Measurements from ENCODE around the gene ZMIZ1.
A peak's percentile ranks its signal among the peaks of the same experiment; 100 is the strongest.

The ZMIZ1 gene

GRCh38 chr10:79096514-79096913, 27.7 kb downstream of the ZMIZ1 start:
- Histone ChIP-seq H3K4me1 (peaks cover 100% of the 10 kb centered on the region), H3K27me3 (no peaks in the 10 kb centered on the region), H3K27ac (peak overlapping the region; percentile 44), H3K9ac (peak overlapping the region; percentile 39; the same call in 1 of the 2 replicates), H3K36me3 (no peaks in the 10 kb centered on the region), H3K9me3 (no peaks in the 10 kb centered on the region), H3K4me2 (peak overlapping the region; percentile 99), H4K20me1 (peaks cover 100% of the 10 kb centered on the region), H3K4me3 (no peak overlapping the region)
- no peak for TF ChIP-seq Cebpa-rat (IDR thresholded peaks at IDR 0.05)

GRCh38 chr10:79097021-79097872, 28.5 kb downstream of the ZMIZ1 start:
- H3K27me3 ChIP-seq, result no peaks in the 10 kb centered on the region
- H4K20me1 ChIP-seq, result peaks cover 100% of the 10 kb centered on the region
- peak overlapping the region; percentile 44 for H3K27ac ChIP-seq
- H3K4me2 ChIP-seq, result peak overlapping the region; percentile 99
- H3K36me3 ChIP-seq, result no peaks in the 10 kb centered on the region
- no peak overlapping the region for H3K4me3 ChIP-seq
- no peak for TF ChIP-seq Cebpa-rat (IDR thresholded peaks at IDR 0.05)
- peak overlapping the region; percentile 39 for H3K9ac ChIP-seq
- peaks cover 100% of the 10 kb centered on the region for H3K4me1 ChIP-seq
- no peaks in the 10 kb centered on the region for H3K9me3 ChIP-seq

DNA sequence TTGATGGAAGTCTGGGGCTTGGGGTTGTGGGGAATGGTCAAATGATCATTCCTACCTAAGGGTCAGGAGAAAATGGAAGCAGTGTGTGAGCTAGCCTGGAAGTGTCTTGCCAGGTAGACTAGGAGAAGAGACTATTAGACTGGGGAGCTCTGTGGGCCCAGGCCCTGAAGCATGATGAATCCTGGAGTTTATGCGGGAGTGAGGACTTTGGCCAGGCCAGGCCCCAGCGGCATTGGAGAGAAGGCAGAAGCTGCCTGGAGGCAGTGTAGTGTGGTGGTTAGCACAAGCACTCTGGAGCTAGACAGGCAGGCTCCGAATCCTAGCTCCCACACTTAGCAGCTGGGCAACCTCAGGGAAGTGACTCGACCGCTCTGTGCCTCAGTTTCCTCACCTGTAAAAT, 29.3 kb downstream of the ZMIZ1 start:
- Histone ChIP-seq H3K4me3 (no peak overlapping the region), H3K9ac (peak overlapping the region; percentile 8; the same call in 1 of the 2 replicates), H3K36me3 (no peaks in the 10 kb centered on the region), H4K20me1 (peaks cover 100% of the 10 kb centered on the region), H3K27ac (no peak overlapping the region), H3K9me3 (no peaks in the 10 kb centered on the region), H3K4me1 (peaks cover 100% of the 10 kb centered on the region), H3K27me3 (no peaks in the 10 kb centered on the region), H3K4me2 (peak overlapping the region; percentile 99)
- TF ChIP-seq Cebpa-rat (IDR thresholded peaks at IDR 0.05), result no peak

GRCh38 chr10:79098596-79099015, 29.8 kb downstream of the ZMIZ1 start:
- Histone ChIP-seq H3K4me2 (peak overlapping the region; percentile 99), H3K27ac (peak overlapping the region; percentile 87; the same call in 1 of the 2 replicates), H4K20me1 (peaks cover 100% of the 10 kb centered on the region), H3K9me3 (no peaks in the 10 kb centered on the region), H3K4me1 (peaks cover 100% of the 10 kb centered on the region), H3K27me3 (no peaks in the 10 kb centered on the region), H3K36me3 (no peaks in the 10 kb centered on the region), H3K4me3 (no peak overlapping the region), H3K9ac (no peak overlapping the region)
- TF ChIP-seq Cebpa-rat (IDR thresholded peaks at IDR 0.05), result no peak

DNA sequence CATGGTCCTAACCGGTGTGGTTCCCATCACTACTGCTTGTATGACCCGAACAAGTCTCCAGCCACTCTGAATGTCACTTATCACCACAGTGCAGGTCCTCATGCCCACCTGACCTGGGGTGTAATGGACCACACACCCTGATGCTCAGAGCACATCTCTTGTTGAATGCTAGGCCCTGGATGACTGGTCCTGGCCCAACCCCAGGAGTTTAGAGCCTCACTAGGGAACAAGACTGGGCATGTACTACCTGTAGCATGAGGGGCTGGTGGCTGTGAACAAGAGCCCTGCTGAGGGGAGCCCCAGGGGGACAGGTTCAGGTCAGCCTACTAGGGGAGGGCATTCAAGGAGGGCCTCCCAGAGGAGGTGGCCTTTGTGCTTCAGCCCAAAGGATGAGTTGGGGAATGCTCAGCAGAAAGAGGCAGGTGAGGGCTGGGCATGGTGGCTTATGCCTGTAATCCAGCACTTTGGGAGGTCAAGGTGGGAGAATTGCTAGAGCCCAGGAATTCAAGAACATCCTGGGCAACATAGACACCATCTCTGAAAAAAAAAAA, 31.2 kb downstream of the ZMIZ1 start:
- Histone ChIP-seq H4K20me1 (peaks cover 100% of the 10 kb centered on the region), H3K4me2 (peak overlapping the region; percentile 99), H3K27me3 (no peaks in the 10 kb centered on the region), H3K4me1 (peaks cover 100% of the 10 kb centered on the region), H3K9me3 (no peaks in the 10 kb centered on the region), H3K9ac (no peak overlapping the region), H3K36me3 (no peaks in the 10 kb centered on the region), H3K27ac (peak overlapping the region; percentile 87), H3K4me3 (no peak overlapping the region; the same call in 1 of the 2 replicates)
- no peak for TF ChIP-seq Cebpa-rat (IDR thresholded peaks at IDR 0.05)

DNA sequence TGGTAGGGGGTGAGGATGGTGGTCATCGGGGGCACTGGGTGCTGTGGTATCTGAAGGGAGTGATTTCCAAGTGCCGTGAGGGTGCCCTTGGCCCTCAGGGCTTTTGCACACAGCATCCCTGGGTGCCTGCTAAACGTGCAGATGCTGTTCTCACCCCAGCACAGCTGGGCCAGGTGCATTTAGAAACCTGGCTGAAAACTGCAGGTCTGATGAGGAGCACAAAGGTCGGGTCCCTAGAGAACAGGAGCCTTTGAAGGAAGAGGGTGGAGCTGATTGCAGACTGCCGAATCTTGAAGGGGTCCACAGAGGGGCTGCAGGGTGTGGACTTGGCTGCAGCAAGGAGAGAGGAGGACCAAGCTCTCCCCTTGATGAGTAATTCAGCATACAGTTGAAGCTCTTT, 32.0 kb downstream of the ZMIZ1 start:
- no peak overlapping the region for H3K4me3 ChIP-seq
- no peak for TF ChIP-seq Cebpa-rat (IDR thresholded peaks at IDR 0.05)
- no peaks in the 10 kb centered on the region for H3K36me3 ChIP-seq
- no peaks in the 10 kb centered on the region for H3K27me3 ChIP-seq
- no peaks in the 10 kb centered on the region for H3K9me3 ChIP-seq
- H3K4me1 ChIP-seq, result peaks cover 100% of the 10 kb centered on the region
- peak overlapping the region; percentile 99 for H3K4me2 ChIP-seq
- peak overlapping the region; percentile 77; the same call in 1 of the 2 replicates for H3K9ac ChIP-seq
- H3K27ac ChIP-seq, result peak overlapping the region; percentile 87
- H4K20me1 ChIP-seq, result peaks cover 100% of the 10 kb centered on the region

GRCh38 chr10:79101560-79102497, 33.1 kb downstream of the ZMIZ1 start:
- Histone ChIP-seq H3K9me3 (no peaks in the 10 kb centered on the region), H3K27me3 (no peaks in the 10 kb centered on the region), H4K20me1 (peaks cover 100% of the 10 kb centered on the region), H3K4me3 (peak overlapping the region; percentile 54), H3K4me2 (peak overlapping the region; percentile 99), H3K4me1 (peaks cover 100% of the 10 kb centered on the region), H3K36me3 (no peaks in the 10 kb centered on the region), H3K27ac (peak overlapping the region; percentile 87), H3K9ac (peak overlapping the region; percentile 77)
- no peak for TF ChIP-seq Cebpa-rat (IDR thresholded peaks at IDR 0.05)

GRCh38 chr10:79102498-79102874, 33.7 kb downstream of the ZMIZ1 start:
- Histone ChIP-seq H3K9ac (peak overlapping the region; percentile 77), H3K4me1 (peaks cover 100% of the 10 kb centered on the region), H3K36me3 (no peaks in the 10 kb centered on the region), H3K27me3 (no peaks in the 10 kb centered on the region), H3K4me3 (peak overlapping the region; percentile 54), H3K27ac (peak overlapping the region; percentile 87), H4K20me1 (peaks cover 100% of the 10 kb centered on the region), H3K4me2 (peak overlapping the region; percentile 99), H3K9me3 (no peaks in the 10 kb centered on the region)
- no peak for TF ChIP-seq Cebpa-rat (IDR thresholded peaks at IDR 0.05)

- TF ChIP-seq Cebpa-rat (IDR thresholded peaks at IDR 0.05), result no peak
- H3K36me3 ChIP-seq, result no peaks in the 10 kb centered on the region
- no peaks in the 10 kb centered on the region for H3K27me3 ChIP-seq
- H3K27ac ChIP-seq, result peak overlapping the region; percentile 87
- H3K4me1 ChIP-seq, result peaks cover 100% of the 10 kb centered on the region
- H3K4me2 ChIP-seq, result peak overlapping the region; percentile 99
- peaks cover 100% of the 10 kb centered on the region for H4K20me1 ChIP-seq
- H3K4me3 ChIP-seq, result peak overlapping the region; percentile 54
- H3K9ac ChIP-seq, result peak overlapping the region; percentile 77
- H3K9me3 ChIP-seq, result no peaks in the 10 kb centered on the region
These were observed 34.4 kb downstream of the ZMIZ1 start for GRCh38 chr10:79103129-79103528.

Measured in BLaER1 (cell line).